Stimulated activated CD8-positive, alpha-beta memory T cell treated with anti-CD3 and anti-CD28 coated beads, Interleukin-7, amount 100 ng/mL, for 1 hour (primary cell): ENCODE measurements around the gene TRDN.
"Not testable (repeated sequence)": the region's sequence is repeated elsewhere in the genome, so short reads cannot be mapped to it uniquely, and the experiment has no call there.

Experiments
- DNase-seq, 2 donors: peaks; one replicate each; pipeline ENCODE4 v3.0.0-alpha.2; 2020; ENCODE audit warnings: low read depth in 2 of 2

Gene TRDN

DNA sequence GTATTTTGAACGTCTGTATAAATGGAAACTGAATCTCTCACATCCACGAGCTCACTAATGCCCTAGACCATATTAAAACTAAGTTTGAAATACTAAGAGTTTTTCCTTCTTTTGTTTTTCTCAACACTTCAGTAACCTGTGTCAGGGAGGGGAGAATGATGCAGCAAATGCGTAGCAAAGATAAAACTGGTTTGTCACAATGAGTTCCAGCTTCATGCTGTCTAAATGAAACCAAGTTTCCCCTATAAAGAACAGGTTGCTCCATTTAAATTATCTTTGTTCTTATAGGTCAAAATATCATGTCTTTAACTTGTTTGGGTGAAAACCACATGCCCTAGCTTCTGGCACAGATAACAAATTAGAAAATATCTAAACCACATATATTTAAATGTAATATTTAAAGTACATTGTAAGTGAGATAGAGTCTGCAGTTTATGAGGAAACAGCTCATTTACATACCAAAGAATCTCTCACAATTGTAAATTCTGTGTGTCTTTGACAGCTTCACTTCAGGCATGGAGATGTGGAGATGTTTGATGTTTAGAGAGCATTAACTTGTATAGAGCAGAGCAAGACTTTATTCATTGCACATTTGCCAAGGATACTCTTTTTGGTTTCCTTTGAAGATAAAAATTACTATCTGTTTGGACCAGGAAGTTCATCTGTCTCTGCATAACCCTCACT, 7.3 kb downstream of the TRDN start:
- DNase-seq, result no peak

DNA sequence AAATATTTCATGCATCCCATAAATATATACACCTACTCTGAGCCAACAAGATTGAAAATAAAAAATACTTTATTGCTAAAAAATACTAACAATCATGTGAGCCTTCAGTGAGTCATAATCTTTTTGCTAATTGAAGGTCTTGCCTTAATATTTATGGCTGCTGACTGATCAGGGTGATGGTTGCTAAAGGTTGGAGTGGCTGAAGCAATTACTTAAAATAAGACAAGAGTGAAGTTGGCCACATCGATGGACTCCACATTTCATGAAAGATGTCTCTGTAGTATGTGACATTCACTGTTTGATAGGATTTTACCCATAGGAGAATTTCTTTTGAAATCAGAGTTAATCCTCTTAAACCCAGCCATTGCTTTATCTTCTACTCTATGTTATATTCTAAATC, 11.1 kb downstream of the TRDN start:
- no peak for DNase-seq

DNA sequence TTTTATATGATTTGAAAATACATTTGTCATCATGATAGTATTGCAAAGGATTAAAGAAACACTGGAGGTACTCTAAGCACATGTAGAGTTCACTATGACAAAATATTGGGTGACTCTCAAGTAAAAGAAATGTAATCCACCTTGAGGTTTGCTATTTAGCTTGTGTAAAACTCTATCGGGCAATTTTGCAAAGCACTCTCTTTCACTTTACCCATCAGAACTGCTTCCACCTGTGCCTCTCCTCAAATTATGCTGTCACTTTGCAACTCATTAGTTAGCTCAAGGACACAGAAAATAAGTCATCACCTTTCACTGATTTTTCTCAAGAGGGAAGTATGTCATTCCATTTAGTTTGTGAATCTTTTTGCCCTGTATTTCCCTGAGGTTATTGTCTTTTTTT, 14.0 kb downstream of the TRDN start:
- DNase-seq, result no peak

DNA sequence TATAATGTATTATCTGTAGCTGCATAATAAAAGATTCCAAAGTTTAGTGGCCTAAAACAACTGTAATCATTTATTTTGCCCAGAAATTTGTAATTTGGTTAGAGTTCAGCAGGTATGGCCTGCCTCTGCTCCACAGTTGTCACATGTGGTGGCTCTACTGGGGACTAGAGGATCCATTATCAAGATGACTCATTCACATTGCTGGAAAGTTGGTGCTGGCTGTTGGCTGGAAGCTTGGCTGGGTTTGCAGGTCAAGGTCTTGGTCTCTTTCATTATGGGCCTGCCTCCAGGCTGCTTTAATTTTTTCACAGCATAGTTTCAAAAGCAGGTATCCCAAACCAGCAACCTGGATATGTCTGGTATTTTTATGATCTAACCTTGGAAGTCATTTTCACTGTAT, 17.6 kb downstream of the TRDN start:
- DNase-seq, result no peak

DNA sequence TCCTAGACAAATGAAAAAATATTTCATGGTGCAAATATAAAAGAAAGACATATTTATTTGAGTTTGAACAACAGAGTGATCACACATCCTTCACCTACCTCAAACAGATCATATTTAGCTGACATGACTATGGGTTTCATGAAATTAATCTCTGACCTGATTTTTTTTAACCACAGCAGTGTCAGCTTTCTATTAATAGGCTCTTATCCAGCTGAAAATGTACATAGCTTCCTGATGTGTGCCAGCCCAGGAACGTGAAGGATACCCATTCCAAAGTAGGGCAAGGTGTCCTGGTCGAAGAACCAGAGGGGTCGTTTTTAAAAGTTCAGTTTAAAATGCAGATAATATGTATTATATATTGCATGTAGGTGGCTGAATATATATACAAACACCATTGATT, 19.8 kb downstream of the TRDN start:
- no peak for DNase-seq

DNA sequence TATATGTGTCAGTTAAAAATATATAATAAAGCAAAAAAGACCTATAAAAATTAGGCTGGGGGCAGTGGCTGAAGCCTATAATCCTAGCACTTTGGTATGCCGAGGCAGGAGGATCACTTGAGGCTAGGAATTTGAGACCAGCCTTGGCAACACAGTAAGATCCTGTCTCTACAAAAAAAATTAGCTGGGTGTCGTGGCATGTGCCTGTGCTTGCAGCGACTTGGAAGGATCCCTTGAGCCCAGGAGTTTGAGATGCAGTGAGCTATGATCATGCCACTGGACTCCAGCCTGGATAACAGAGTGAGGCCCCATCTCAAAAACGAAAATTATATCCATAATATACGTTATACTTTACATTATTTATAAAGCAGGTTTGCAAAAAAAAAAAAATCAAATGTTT, 20.7 kb downstream of the TRDN start:
- DNase-seq, result no peak

DNA sequence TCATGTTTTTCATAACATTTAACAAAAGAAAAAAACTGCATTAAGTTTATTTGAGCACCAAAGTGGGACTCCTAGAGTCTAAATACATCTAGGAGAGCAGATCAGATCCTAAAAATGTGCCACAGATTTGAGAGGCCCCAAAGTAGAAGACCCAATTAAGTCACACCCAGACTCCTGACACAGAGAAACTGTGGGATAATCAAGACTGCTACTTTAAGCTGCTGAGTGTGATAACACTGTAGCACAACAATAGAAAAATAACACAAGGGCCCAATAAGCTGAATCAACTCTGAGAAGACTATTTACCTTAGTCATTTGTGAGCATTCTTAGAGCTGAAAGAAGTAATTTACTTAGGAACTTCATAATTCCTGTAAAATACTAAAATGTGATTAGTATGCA, 26.0 kb downstream of the TRDN start:
- DNase-seq, result no peak

DNA sequence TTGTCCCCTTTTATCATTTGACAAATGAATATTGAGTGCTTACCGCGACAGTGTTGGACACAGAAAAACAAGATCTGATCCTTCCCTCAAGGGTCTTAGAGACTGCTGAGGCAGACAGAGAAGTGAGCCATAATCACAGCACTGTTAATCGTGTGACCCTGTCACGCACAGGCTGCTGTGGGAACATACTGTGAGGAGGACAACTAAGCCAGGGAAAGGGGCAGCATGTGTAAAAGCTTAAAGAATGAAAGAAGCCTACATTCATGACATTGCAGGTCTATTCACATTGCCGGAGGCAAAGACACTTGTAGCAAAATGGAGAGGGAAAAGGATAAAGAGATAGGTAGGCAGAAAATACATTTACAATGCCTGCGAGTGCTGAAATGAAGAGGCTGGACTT, 32.7 kb downstream of the TRDN start:
- DNase-seq, result no peak

DNA sequence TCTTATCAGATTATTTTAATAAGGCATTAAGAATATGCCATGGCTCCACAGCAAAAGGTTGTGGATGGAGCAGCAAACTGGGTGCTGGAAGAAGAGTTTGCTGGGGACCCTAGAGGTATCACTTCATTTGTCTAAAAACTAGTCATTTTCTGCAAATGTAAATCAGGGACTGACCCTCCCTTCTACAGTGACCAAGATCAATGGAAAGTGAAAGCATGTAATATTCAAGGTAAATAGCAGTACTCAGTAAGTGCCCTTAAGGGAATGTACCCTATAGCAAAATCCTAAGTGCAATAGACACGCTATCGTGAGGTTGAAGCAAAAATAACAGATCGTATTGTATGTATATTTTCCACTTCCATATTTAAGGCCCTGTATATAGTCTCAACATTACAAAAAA, 38.7 kb downstream of the TRDN start:
- DNase-seq, result no peak

DNA sequence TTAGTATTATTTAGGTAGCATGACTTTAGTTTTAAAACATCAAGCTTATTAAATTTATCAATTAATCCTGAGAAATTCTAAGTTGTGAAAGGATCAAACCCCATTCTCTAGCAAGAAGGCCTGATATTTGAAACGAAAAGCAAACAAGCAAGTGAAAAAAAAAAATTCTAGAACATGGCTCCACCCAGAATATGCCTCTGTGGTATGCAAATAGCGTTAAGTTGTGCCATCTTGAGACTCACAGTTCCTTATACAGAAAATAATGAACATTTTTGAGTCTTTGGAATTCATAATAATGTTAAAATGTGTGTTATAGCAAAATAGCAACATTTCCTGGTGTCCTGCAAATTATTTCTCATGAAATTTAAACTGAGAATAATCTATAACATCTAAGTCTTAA, 42.0 kb downstream of the TRDN start:
- DNase-seq, result no peak

DNA sequence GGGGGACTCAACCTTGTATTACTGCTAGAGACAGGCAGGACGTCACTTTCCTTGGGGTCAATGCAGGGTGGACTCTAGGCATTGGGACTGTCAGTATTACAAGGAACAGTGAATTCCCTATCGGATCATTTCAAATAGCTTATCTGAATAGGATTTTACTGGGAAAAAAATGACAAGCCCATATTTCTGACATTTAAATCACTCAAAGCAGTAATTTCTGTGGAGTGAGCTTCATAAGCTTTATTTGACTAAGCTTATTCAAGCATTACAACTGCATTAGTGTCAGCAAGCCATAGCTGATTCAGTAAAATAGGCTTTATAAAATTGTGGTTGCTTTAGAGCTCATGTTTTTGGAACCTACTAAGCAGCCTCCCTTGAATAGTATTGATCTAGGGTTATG, 44.3 kb downstream of the TRDN start:
- DNase-seq, result no peak

DNA sequence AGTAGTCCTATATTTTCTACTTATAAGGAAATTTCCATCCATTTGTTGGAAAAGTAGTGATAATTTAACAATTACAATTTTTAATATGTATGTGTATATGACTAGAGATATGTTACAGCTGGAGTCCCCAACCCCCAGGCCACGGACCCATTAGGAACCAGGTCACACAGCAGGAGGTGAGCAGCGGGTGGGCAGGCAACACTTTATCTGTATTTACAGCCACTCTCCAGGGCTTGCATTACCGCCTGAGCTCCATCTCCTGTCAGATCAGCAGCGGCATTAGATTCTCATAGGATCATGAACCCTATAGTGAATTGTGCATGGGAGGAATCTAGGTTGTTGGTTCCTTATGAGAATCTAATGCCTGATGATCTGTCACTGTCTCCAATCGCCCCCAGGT, 46.8 kb downstream of the TRDN start:
- DNase-seq, result no peak

DNA sequence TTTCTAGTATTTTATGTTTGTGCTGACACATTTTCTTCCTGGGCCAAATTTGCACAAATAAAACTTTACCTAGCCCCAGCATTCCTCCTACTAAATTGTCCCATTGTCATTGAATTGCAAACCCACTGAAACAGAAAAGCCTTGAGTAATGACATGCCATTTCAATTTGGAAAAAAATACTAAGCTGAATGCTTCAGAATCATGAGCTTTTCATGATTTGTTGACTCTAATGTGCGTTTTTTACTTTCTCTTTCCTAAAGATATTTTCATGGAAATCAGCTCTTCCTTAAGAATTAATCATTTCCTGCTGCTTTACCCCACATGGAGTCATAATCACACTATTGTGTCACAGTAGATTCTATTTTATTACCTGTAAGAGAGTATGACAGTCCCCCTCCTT, 47.4 kb downstream of the TRDN start:
- no peak for DNase-seq

DNA sequence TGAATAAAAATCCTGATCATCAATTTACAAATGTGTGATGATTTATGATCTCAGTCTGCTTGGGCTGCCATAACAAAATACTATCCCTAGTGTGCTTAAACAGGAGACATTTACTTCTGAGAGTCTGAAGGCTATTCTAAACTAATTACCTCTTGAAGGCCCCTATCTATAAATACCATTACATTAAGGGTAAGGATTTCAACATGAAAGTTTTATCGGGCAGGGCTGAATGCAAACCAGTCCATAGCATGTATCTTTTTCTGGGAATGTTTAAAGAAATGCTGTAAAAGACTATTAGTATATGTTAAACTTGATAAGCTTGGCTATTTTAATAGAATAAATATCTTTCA, 48.2 kb downstream of the TRDN start:
- DNase-seq, result no peak

DNA sequence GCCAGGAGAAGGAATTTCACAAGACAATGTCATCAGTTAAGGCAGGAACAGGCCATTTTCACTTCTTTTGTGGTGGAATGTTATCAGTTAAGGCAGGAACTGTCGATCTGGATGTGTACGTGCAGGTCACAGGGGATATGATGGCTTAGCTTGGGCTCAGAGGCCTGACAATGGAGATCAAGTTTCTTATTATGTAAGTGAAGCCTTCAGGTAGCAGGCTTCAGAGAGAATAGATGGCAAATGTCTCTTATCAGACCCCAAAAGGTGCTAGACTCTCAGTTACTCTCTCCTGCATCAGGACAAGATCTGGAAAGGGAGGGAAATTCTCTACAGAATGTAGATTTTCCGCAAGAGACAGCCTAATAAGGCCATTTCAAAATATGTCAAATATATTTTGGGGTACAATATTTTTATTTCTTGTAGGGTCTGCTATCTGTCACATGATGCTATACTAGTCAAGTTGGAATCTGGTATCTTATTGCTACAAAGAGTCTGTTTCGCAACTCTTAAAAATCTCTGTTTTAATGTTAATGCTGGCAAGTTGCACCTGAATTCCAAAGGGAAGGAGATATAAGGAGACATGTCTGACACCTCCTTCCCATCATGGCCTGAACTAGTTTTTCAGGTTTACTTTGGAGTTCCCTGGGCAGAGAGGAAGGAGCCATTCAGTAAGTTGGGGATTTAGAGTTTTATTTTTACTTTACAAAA, 48.8 kb downstream of the TRDN start:
- no peak for DNase-seq

DNA sequence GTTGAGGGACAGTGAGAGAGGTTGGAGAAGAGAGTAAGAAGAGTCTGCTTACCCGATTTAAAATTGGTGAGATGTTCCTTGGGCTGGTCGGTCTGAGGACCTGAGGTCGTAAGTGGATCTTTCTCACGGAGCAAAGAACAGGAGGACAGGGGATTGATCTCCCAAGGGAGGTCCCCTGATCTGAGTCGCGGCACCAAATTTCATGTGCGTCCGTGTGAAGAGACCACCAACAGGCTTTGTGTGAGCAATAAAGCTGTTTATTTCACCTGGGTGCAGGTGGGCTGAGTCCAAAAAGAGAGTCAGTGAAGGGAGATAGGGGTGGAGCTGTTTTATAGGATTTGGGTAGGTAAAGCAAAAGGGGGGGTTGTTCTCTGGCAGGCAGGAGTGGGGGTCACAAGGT, 49.3 kb downstream of the TRDN start:
- DNase-seq, result not testable (repeated sequence)

DNA sequence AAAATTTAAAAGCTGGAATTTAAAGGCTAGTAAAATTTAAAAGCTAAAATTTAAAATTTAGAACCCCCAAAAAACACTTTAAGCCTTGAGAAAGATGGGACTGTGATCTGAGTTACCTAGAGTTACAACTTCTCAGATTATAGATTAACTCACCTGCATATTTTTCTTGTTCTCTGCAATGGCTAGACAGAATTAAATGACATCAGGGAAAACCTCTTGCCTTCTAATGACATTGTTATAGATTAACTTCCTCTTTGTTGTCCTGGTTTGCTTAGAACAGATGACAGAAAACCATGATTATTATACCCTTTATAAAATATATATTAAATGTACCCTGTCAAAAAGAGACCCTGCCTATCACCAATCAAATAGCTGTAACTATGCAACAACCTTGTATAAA, 56.4 kb downstream of the TRDN start:
- no peak for DNase-seq

DNA sequence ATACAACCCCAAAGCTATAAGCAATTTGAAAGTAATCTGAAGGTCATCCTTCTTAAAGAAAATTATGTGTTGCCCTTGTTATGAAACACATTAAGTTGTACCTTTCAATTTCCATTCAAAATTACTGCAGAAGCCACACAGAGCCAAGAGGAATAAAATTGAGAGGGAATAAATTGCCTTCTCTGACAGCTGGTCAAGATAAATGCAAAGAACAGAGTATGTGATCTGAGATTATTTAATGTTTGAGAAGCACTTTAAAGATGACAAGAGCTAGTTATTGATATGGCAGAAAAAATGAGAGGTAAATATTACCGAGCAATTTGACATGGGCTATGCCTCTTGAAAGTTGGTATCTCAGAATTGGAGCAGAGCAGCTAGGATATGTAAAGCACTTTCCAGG, 61.6 kb downstream of the TRDN start:
- no peak for DNase-seq

DNA sequence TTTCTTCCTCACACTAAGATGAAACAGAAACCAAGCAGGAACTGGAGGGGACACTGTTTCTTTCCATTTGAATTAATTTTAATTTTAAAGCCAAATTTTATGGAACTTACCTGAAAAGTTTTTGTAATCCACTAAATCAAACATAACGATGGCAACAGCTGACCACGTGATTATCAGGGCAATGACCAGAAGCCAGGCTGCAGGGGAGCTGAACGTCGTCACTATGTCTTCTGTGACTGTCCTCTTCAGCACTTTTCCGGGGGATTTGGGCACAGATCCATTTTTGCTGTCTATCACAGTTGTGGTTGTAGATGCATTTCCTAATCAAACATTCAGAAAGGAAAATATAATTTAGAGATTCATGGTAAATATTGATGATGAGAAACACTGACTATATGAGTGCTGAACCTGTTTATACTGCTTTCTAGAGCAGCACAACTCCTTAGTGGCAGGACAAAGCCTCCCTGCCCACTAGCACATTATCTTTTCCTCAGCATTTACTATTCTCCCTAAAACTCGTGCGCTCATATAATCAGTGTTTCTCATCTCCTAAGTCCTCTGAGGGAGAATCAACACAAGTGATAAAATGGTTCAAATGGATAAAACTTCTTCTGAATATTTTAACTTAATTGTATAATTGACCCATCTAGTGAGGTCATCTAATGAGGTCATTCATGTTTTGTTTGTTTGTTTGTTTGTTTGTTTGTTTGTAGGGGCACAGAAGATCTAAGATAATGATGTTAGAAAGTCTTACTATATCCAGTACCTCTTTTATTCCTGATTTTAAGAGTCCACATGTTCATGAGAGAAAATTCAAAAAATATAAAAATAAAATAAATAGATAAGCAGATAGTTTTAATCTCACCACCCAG, 65.7 kb downstream of the TRDN start:
- no peak for DNase-seq

DNA sequence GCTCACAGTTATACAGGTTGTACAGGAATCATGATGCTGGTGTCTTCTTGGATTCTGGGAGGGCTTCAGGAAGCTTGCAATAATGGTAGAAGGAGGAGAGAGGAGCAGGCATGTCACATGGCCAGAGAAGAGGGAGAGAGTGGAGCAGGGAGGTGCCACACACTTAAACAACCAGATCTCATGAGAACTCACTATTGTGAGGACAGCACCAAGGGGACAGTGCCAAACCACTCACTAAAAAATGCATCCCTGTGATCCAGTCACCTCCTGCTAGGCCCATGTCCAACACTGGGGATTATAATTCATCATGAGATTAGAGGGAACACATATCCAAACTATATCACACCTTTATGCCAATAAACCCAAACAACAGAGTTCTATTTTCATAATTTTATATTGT, 67.2 kb downstream of the TRDN start:
- no peak for DNase-seq

DNA sequence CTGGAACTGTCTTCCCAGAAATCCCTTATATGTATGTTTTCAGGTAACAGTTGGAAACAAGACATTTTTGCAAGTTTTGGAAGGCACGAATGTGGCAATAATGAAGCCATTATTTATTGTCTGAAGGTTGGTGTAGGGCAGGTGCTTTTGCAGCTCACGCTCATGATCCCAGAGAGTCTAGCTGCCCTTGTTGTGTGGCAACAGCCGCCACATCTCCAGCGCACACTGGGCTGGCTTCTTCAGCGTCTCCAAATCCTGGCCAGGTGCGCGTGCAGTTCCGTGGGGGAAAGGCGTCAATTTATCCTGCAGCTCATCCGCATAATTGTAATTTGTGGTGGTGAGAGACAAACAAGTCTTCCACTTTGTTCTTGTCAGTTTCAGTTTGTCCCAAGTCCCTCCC, 71.2 kb downstream of the TRDN start:
- DNase-seq, result no peak

DNA sequence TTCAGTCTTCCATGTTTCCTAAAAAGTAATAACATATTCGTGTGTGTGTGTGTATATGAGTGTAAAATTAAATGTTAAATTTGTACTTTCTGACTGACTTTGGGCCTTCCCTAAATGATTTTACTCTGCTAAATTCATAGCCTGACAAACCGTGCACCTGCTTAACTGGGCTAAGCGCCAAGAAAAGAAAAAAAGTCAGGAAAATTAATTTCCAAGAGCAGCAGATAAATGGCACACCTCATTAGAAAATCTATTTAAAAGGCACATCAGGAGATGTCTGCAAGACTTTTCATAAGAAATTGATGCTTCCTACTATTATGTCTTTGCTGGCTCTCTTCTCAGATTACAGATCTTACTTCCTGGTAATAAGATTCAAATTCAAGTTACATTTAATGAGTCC, 72.4 kb downstream of the TRDN start:
- DNase-seq, result no peak

DNA sequence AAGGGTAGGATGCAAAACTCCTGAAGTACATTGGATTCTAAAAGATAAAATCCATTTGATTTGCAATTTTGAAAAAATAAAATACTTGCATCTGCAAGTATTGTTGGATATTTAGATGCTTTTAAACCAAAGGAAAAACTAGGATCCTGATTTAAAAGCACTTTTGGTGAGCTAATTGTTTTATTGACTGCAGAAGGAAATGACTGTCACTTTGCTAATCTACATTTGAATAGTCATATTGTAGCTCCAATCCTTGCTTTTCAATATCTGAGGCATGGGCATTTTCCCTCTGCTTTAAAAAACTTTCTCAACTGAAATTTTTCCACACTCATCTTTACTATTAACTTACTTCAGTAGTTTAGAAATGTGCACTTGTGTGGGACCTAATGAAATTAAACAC, 74.1 kb downstream of the TRDN start:
- DNase-seq, result no peak
